Mammary epithelial cell (primary cell): ENCODE results near the gene TMEM135.

Experiments
- CTCF ChIP-seq, 2 donors: IDR thresholded peaks in 1 of 2; conservative IDR thresholded peaks in 1 of 2; 2 replicates each; pipeline ENCODE4 v1.5.1; 2011 to 2012; ENCODE audit warnings: inconsistent platforms in 2 of 2, low read length in 2 of 2, mild to moderate bottlenecking in 2 of 2, control low read depth in 1 of 2, low read depth in 1 of 2; ENCODE audit not compliant: insufficient read depth in 1 of 2; ENCODE audit errors: extremely low read depth in 1 of 2
- EZH2 ChIP-seq: IDR thresholded peaks from 2 replicates; pipeline ENCODE4 v1.6.1; 2012; ENCODE audit warnings: low read length, inconsistent platforms, borderline replicate concordance

GRCh38 chr11:86990515-86990914 lies 47.2 kb upstream of the TMEM135 start:
- TF ChIP-seq CTCF (conservative IDR thresholded peaks at IDR 0.05 in 1 of 2, IDR thresholded peaks at IDR 0.05 in 1 of 2; ENCODE audit: extremely low read depth in 1 of 2, insufficient read depth in 1 of 2, low read depth in 1 of 2, low read length in 2 of 2) = no peak
- TF ChIP-seq EZH2 = no peak
